Measurements from ENCODE around the gene SH2D1A. TPM values are rescaled to one million over a fixed set of nuclear protein-coding genes. Genes with fewer than 3 reads are reported as not detected.

The SH2D1A gene
- total and polyA plus RNA-seq, 4 donors = 0.27 to 2.1 (median 0.65) TPM

GRCh38 chrX:124421898-124422655 is 75.7 kb downstream of the SH2D1A start:
- no peak for DNase-seq (ENCODE audit: low spot score)
- TF ChIP-seq GABPA (IDR thresholded peaks at IDR 0.05 in 1 of 2, conservative IDR thresholded peaks at IDR 0.05 in 1 of 2) (no peak), NR2F2 (IDR thresholded peaks at IDR 0.05) (no peak)
- no peak overlapping the region for H3K9ac ChIP-seq (ENCODE audit: low read depth in 1 of 2, low read length in 2 of 2)
- H3K4me1 ChIP-seq (ENCODE audit: control insufficient read depth in 4 of 4, insufficient read depth in 4 of 4, low read length in 3 of 4) = no peaks in the 10 kb centered on the region
- peaks cover 0 to 4% (median 3%) of the 10 kb centered on the region in 4 donors for H3K36me3 ChIP-seq (ENCODE audit: control insufficient read depth in 4 of 4, insufficient read depth in 3 of 4, low read depth in 1 of 4, low read length in 3 of 4)
- H3K27ac ChIP-seq (ENCODE audit: low read depth in 1 of 2, low read length in 2 of 2) = no peak overlapping the region
- no peaks in the 10 kb centered on the region for H3K27me3 ChIP-seq (ENCODE audit: control insufficient read depth in 4 of 4, insufficient read depth in 4 of 4, low read length in 3 of 4)
- H3K9me3 ChIP-seq (ENCODE audit: control insufficient read depth in 4 of 4, low read length in 3 of 4) = peaks cover 0 to 6% (median 0%) of the 10 kb centered on the region in 4 donors
- H3K4me3 ChIP-seq (ENCODE audit: low read depth in 1 of 3, low read length in 3 of 3) = no peak overlapping the region
- 94% methylated on average over 15 of the region's 15 CpGs for WGBS

Small RNA genes within 50 kb of the gene (small RNA-seq; reads per million reads assigned to genes)
- not detected for gene AL022718.1

Other genes starting within 250 kb of the SH2D1A start
- gene TEX13D, start 13.9 kb upstream of the SH2D1A start, total RNA-seq = not detected
- gene TEX13D, start 13.9 kb upstream of the SH2D1A start, polyA plus RNA-seq = not detected